Endothelial cell of umbilical vein (primary cell): ENCODE measurements around the gene SH3YL1.

Source experiments
- EZH2 ChIP-seq: IDR thresholded peaks from 2 replicates; pipeline ENCODE4 v1.6.1; 2012; ENCODE audit warnings: borderline replicate concordance, low read depth, mild to moderate bottlenecking, moderate library complexity, low read length, inconsistent platforms; ENCODE audit not compliant: severe bottlenecking
- MAX ChIP-seq: IDR thresholded peaks from 2 replicates; pipeline ENCODE4 v1.6.1; 2011; ENCODE audit not compliant: insufficient read depth, insufficient read length
- MYC ChIP-seq: IDR thresholded peaks from one replicate; pipeline ENCODE4 v1.6.1; 2011; ENCODE audit warnings: mild to moderate bottlenecking, low read depth, low read length
- POLR2A ChIP-seq: IDR thresholded peaks from 2 replicates; pipeline ENCODE4 v1.6.1; 2012; ENCODE audit warnings: low read depth, mild to moderate bottlenecking, control low read depth, low read length
- POLR2AphosphoS5 ChIP-seq: IDR thresholded peaks from 2 replicates; pipeline ENCODE4 v1.6.1; 2012; ENCODE audit warnings: low read depth, mild to moderate bottlenecking, control low read depth, low read length, moderate library complexity; ENCODE audit not compliant: insufficient read depth
- TF ChIP-seq, protein P1 (sequence below), 2 donors: IDR thresholded peaks; 1 replicate in 1 of 2; 2 replicates in 1 of 2; pipeline ENCODE4 v1.5.1; 2011; ENCODE audit warnings: low read length in 2 of 2, mild to moderate bottlenecking in 2 of 2, moderate library complexity in 2 of 2, control low read depth in 1 of 2, inconsistent platforms in 1 of 2, low read depth in 1 of 2; ENCODE audit not compliant: insufficient read depth in 1 of 2; ENCODE audit errors: extremely low read depth in 1 of 2

DNA sequence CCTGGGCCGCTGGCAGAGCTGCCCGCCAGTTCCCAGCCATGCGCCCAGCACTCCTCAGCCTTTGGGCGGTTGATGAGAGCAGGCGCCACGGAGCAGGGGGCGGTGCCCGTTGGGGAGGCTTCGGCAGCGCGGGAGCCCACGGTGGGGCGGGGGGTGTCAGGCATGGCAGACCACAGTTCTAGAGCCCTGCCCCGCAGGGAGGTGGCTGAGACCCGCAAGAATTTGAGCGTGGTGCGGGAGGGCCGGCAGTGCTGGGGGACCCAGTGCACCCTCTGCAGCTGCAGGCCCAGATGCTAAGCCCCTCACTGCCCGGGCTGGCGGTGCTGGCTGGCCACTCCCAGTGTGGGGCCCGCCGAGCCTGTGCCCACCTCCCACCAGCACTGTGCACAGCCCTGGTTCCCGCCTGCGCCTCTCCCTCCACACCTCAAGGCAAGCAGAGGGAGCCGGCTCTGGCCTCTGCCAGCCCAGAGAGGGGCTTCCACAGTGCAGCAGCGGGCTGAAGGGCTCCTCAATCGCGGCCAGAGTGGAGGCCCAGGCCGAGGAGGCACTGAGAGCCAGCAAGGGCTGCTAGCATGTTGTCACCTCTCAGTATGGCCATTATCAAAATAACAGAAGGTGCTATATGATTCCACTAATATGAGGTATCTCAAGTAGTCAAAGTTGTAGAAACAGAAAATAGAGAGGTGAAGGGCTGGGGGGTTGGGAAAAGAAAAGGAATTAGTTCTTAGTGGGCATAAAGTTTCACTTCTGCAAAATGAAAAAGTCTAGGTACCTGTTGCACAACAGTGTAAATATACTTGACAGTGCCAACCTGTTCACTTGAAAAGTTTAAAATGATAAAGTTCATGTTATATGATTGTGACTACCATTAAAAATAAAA is 72.3 kb downstream of the SH3YL1 start:
- TF ChIP-seq, protein P1, sequence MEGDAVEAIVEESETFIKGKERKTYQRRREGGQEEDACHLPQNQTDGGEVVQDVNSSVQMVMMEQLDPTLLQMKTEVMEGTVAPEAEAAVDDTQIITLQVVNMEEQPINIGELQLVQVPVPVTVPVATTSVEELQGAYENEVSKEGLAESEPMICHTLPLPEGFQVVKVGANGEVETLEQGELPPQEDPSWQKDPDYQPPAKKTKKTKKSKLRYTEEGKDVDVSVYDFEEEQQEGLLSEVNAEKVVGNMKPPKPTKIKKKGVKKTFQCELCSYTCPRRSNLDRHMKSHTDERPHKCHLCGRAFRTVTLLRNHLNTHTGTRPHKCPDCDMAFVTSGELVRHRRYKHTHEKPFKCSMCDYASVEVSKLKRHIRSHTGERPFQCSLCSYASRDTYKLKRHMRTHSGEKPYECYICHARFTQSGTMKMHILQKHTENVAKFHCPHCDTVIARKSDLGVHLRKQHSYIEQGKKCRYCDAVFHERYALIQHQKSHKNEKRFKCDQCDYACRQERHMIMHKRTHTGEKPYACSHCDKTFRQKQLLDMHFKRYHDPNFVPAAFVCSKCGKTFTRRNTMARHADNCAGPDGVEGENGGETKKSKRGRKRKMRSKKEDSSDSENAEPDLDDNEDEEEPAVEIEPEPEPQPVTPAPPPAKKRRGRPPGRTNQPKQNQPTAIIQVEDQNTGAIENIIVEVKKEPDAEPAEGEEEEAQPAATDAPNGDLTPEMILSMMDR (IDR thresholded peaks at IDR 0.05; ENCODE audit: extremely low read depth in 1 of 2, insufficient read depth in 1 of 2, low read depth in 1 of 2, low read length in 2 of 2): no peak
- no peak for TF ChIP-seq EZH2
- TF ChIP-seq POLR2A: no peak
- no peak for TF ChIP-seq POLR2AphosphoS5
- no peak for TF ChIP-seq MYC
- TF ChIP-seq MAX: no peak
